HG03432 (cell line): ENCODE data around the gene LRRC26.
A peak's percentile ranks its signal among the peaks of the same experiment; 100 is the strongest.

ENCODE experiments used
- ATAC-seq: cut with Tn5 transposase; IDR thresholded peaks from one replicate; pipeline ENCODE4 v1.9.1; 2021; ENCODE audit warnings: mild to moderate bottlenecking, moderate library complexity; ENCODE audit not compliant: unreplicated experiment

Gene LRRC26, protein sequence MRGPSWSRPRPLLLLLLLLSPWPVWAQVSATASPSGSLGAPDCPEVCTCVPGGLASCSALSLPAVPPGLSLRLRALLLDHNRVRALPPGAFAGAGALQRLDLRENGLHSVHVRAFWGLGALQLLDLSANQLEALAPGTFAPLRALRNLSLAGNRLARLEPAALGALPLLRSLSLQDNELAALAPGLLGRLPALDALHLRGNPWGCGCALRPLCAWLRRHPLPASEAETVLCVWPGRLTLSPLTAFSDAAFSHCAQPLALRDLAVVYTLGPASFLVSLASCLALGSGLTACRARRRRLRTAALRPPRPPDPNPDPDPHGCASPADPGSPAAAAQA

DNA sequence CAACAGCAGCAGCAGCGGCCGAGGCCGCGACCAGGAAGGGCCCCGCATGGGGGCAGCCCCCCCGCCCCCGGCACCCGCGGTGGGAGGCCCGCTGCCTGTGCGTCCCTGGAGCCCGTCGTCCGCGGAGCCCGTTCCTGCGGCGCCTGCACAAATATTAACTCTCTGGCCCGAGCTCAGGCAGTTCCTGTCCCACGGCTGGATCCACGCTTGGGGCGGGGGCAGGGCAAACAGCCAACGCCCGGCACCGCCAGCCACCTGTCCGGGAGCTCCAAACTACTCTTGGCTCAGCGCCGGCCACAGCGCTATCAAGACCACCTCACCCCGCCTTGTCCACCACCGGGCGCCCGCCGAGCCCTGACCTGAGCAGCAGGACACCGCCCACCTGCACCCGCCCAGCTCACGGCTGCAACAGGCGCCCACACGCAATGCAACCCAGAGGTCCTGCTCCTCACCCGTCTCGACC, at the start of gene LRRC26:
LRRC26 (minus strand) TSS at position 156 of the 463 bp plus-strand sequence; CDS start at position 48, 108 bp downstream.
- no peak for ATAC-seq

DNA sequence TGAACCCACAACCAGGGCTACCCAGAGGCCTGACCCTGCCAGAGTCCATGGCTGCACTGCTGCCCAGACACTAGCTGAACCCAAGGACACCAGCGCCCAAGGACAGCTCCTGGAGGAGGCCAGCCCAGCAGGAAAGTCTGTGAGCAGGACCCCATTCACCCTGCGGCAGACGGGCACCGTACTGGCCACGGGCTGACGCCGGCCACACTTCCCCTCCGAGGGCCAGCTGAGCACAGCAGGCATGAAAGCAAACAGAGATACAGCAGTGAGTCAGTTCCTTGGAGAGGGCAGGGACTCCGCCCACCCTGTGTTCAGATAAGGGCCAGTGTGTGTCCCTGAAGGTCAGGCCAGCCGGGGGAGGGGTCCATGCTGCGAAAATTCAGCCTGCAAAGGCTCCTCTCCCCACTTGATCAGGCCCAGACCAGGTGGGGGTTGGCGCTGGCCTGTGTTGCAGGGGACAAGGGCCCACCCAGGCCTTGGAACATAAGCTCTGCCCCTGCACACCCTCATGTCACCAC, 49.0 kb upstream of the LRRC26 start:
- no peak for ATAC-seq

DNA sequence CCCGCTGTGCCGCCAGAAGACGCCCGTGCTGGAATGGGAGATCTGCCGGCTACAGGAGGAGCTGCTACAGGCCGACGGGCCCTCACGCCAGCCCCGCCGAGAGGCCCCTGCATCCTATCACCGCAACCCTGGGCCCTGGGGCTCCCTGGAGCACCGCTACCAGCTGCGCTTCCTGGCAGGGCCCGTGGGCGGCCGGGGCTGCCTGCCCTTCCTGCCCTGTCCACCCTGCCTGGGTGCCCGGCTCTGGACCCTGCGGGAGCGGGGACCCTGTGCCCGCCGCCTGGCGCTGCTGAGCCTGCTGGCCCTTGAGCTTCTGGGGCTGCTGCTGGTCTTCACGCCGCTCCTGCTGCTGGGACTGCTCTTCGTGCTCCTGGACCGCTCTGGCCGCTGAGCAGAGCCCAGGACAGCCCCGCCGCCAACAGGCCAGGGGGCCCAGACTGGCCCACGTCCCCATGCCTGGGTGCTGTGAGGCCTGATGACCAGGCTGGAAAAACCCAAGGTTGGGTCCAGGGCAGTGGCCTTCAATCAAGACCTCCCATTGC, 48.4 kb upstream of the LRRC26 start:
- no peak for ATAC-seq

DNA sequence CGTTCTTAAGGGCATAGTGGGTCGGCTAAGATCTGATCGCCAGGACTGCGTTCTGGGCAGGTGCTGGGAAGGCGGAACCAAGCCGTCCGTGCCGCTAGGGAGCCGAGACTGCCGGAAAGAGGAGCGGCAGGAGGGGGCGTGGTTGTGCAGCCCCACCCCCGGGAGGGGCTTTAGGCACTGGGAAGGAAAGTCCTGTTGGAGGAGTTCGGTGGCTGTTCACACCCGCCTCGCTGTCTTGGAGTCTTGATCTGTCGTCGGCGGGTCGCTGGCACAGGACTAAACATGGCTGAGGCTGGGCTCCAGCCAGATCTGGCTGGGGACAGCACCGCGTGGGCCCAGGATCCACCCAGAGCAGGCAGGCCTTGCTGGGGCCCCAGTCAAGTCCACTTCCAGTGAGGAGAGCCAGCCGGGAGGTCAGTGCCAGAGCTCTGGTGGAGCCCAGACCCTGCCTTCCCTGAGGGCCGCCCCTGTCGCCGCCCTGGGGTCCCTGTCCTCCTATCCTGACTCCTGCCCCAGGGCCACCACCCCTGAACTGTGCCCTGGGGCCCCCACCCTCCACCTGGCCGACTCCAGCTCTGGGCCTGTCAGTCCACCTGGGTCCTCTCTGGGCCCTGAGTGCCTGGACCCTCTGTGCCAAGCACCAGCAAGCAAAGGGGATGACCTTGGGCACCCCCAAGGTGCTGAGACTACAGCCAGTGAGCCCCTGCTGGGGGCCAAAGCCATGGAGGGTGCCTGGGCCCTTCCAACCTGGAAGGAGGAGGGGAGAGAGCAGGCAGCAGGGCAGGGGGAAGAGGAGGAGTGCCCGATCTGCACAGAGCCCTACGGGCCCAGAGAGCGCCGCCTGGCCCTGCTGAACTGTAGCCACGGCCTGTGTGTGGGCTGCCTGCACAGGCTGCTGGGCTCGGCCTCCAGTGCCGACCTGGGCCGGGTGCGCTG, 47.7 kb upstream of the LRRC26 start:
- ATAC-seq, result no peak

DNA sequence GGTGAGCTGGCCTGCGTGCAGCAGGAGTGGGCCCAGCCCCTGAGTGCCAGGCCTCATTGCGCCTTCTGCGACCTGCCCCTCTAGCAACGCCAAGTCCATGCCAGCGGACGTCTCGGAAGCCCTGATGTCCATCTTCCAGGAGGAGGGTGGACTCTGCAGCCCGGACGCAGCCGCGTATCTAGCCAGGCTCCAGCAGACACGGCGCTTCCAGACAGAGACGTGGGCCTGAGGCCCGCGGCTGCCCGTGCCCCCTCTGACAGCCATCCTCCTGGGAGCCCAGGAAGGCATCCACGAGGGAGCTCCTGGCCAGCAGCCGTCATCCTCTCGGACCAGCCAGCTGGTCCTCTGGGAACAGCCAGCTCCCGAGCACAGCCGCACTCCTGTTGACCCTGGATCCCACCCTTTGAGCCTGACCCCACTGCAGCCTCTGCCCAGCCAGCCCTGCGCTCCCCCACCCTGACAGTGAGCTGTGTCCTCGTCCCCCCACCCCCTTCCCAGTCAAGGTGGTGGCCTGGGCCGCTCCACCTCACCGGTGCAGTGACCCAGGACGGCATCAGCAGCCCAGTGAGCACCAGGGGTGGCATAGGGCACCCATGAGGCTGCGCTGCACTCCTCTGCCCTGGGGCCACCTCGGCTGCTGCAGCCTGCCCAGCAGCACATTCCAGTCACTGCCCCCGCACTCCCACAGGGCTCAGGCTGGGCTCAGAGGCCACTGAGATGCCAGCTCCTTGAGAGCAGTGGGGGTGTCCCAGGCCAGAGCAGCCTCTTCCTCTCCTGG, 46.5 kb upstream of the LRRC26 start:
- no peak for ATAC-seq

DNA sequence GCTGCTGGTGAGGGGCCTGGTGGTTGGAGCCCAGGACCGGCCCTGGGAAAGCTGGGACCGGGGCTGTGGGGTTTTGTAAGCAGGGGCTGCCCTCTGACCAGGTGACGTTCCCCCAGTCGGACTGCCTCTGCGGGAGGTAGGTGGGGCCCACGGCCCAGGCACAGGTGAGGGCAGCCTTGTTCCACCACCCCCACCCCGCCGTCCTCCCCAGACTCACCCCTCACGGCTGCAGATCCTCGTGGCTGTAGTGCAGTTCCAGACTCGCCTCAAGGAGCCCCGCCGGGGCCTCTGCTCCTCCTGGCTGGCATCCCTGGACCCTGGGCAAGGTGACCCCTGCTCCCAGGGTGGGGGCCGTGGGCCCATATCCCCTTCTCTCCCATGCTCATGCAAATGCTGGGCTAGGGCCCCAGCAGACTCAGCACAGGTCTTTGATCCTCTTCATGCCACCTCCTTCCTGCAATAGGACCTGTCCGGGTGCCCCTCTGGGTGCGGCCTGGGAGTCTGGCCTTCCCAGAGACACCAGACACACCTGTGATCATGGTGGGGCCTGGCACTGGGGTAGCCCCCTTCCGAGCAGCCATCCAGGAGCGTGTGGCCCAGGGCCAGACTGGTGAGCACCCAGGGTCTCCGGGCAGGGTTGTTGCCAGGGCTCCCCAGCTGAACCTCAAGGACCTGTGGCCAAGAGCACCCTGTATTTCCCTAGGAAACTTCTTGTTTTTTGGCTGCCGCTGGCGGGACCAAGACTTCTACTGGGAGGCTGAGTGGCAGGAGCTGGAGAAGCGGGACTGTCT, 45.5 kb upstream of the LRRC26 start:
- no peak for ATAC-seq

DNA sequence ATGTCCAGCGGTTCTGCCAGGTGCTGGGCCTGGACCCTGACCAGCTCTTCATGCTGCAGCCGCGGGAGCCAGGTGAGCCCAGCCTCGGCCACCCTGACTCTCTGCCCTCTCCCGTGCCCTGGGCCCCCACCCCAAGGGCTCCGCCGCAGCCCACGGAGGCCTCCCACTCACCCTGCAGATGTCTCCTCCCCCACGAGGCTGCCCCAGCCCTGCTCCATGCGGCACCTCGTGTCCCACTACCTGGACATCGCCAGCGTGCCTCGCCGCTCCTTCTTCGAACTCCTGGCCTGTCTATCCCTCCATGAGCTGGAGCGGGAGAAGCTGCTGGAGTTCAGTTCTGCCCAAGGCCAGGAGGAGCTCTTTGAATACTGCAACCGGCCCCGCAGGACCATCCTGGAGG, 44.8 kb upstream of the LRRC26 start:
- no peak for ATAC-seq

DNA sequence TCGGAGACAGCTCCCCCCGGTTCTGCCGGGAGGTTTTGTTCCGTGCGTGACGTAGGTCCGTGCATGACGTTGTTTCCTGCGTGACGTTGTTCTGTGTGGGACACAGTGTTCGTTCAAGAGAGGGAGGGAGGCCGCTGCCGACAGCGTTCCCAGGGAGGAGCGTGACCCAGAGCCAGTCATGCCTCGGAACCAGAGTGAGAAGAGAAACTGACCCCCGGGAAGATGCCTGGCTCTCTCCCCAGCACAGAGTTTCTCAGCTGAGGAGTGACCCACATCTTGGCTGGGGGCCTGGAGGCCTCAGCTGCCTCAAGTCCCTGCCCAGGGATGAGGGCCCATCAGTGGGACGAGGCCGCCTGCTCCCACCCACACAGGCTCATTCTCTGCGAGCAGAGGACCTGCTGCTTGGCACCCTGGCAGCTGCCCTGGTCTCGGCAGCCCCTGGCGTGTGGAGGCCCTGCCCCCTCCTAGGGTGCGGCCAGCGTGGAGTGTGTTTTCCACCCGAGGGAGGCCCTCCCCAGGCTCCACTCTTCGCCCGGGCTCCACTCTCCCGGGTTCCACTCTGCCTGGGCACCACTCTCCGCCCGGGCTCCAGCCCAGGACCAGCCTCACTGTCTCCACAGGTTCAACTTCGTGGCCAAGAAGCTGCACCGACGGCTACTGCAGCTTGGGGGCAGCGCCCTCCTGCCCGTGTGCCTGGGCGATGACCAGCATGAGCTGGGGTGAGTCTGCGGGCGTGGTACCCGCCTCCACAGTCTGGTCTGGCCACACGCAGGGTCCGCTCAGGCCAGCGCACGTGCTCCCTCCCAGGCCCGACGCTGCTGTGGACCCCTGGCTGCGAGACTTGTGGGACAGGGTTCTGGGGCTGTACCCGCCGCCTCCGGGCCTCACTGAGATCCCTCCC, 43.6 kb upstream of the LRRC26 start:
- no peak for ATAC-seq

DNA sequence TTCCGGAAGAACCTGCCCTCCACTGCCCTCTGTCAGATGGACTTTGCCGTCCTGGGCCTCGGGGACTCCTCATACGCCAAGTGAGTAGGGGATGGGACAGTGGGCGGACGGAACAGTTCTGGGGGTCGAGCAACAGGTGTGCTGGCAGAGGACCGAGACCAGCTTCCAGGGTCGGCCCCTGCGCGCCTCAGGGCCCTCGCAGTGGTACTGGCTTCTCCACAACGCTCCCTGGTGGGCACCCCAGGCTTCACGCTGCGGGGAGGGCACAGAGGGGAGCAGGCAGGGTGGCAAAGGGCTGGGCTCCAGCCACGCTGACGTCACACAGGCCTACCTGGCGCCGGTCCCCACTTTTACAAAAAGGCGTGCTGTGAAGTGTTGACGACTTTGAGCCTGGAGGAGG, 42.7 kb upstream of the LRRC26 start:
- no peak for ATAC-seq

DNA sequence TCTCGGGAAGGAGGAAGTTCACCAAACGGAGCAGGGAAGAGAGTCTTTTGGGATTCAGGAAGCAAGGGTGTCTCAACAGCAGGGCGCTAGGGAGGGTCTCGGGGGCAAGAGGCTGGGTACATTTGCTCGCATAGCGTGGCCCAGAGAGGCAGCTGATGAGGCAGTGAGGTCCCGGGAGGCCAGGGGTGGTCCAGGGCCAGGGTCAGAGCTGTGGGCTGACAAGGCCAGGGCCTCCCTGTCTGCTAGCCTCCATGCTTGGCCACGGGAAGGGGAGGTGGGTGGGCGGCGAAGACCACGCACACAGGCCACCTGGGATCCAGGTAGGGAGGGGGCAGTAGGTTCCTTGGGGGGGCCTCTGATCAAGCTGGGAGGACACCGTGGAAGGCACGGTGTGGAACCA, 41.7 kb upstream of the LRRC26 start:
- no peak for ATAC-seq

DNA sequence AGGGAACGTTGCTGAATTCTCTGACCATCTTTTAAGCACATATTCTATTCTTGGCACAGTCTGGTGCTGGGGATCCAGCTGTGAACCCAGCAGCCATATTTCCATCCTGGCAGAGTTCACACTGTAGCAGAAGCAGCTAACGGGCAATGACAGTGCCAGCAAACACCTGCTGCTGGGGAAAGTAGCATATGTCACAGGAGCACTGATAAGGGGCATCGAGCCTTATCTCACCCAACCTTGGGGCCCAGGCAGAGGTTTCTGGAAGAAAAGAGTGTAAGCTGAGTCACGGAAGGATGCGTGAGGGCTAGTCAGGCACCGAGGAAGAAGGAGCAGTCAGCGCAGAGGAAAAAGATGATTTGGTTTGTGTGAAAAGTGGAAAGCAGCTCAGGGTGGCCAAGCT, 36.8 kb upstream of the LRRC26 start:
- ATAC-seq, result no peak

DNA sequence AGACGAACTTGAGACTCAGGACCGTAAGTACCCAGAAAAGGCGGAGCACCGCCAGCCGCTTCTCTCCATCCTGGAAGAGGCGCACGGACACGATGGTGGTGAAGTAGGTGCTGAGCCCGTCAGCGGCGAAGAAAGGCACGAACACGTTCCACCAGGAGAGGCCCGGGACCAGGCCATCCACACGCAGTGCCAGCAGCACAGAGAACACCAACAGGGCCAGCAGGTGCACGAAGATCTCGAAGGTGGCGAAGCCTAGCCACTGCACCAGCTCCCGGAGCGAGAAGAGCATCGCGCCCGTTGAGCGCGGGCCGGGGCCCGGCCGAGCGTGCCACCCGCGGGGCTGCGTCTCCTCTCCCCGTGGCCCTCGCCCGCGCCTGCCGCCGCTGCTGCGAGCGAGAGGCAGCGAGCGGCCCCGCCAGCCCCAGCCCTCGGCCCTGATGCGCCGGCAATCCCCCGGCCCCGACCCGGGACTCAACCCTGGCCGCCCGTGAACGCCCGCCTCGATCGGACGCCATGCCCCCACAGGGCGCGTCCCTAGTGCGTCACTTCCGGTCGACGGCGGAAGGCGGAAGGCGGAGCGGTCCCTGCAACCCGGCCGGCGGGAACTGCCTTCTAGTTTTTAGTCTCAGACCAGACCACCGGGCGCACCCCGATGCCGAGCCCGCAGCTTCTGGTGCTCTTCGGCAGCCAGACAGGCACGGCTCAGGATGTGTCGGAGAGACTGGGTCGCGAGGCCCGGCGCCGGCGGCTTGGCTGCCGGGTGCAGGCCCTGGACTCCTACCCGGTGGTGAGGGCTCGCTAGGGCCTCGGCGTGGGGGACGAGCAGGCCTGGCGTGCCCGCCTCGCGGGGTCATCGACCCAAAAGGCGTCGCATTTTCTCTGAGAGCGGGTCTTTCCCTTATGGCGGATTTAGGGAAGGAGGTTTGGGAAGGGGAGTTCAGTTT, 35.5 kb upstream of the LRRC26 start, which contains the start of the genes NDOR1 and TMEM203:
NDOR1 (plus strand) TSS at position 575 of the 944 bp plus-strand sequence; CDS start at position 653, 78 bp downstream.
TMEM203 (minus strand) TSS at position 523 of the 944 bp plus-strand sequence; CDS start at position 289, 234 bp downstream.
- peak; percentile 51 for ATAC-seq

DNA sequence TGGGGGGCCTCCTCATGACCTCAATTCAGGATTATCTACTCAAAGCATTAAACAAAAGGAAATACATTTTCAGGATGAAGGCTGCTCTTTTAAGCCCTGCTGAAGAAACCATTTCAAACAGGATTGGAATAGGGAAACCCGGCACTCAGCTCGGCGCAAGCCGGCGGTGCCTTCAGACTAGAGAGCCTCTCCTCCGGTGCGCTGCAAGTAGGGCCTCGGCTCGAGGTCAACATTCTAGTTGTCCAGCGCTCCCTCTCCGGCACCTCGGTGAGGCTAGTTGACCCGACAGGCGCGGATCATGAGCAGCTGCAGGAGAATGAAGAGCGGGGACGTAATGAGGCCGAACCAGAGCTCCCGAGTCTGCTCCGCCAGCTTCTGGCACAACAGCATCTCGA, 34.9 kb upstream of the LRRC26 start:
- no peak for ATAC-seq

DNA sequence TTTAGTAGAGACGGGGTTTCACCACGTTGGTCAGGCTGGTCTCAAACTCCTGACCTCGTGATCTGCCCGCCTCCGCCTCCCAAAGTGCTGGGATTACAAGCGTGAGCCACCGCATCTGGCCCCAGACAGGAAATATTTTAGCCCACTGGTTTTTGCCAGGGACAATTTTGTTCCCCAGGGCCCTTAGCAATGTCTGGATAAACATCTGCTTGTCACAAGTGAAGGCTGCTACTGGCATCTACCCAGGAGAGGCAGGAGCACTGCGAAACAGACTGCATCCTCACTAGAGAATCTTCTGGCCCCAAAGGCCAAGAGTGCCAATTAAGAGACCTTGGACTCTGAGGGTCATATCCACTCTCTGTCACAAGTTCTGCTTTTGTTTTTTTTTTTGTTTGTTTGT, 33.1 kb upstream of the LRRC26 start:
- ATAC-seq, result no peak

DNA sequence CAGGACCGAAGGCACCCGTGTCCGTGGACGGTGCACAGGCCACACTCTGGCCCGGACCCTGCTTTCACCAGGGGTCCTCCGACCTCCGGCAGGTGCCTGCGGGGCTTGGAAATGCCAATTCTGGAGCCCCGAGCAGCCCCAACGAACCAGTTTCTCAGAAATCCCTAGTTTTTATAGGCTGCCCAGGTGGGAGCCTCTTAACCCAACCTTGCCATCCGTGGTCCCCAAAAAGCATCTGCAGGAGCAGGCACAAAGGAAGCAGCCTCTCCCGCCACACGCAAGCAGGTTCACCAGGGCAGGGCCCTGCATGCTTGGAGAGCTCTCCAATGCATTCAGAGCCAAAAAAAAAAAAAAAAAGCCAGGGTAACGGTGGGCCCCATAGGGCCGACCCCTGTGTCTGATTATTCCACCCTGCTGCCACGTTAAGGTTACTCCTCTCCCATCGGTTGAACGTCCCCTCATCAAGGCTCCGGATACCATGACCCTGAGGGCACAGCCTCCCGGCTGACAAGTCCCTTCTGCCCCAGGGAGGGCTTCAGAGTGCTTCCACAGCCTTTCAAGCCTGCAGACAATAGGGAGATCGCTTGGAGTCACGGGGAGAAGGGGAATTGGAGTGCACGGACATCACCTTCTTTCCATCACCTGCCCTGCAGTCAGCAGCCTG, 31.5 kb upstream of the LRRC26 start:
- ATAC-seq, result no peak

DNA sequence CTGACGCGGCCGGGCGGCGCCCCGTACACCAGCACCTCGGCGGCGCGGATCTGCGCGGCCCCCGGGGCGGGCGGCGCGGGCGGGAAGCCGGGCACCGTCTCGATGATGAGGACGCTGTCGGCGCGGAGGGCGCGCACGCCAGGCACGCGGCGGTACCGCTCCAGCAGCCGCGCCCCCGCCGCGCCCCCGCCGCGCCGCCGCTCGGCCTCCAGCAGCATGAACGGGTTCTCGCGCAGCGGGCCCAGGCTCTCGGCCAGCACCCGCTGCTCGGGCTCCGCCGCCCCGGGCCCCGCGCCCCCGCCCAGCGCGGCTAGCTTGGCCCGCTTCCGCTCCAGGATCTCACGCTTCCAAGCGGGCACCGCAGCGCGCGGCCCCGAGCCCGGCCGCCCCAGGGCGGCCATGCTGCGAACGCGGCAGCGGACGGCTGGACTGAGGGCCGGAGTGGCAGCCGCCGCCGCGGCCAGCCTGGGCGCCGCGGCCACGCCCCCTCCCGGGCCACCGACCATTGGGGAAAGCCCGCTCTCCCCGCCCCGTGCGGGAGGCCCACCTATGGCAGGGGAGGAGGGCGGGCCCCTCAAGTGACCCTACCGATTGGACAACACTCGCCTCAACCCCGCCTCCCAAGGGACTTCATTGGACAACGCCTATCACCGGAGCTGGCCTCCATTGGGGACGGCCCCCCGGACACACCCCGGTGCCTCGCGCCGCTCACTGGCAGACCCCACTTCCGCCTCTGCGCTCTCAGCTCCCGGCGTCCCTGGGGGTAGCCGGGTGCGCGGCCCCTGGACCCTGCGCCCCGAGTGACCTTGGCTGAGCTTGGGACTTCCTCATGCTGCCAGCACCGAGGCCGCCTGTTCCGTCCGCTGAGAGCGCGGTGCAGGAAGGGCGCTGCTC, 30.7 kb upstream of the LRRC26 start, which contains the start of gene TPRN:
TPRN (minus strand) TSS at position 431 of the 894 bp plus-strand sequence; CDS start at position 401, 30 bp downstream.
- peak; percentile 80 for ATAC-seq
